ENCODE results near the gene ZNF214. TPM values are rescaled to one million over a fixed set of nuclear protein-coding genes. Genes with fewer than 3 reads are reported as not detected.
"Not testable (repeated sequence)": the region's sequence is repeated elsewhere in the genome, so short reads cannot be mapped to it uniquely, and the experiment has no call there.

The ZNF214 gene
- polyA plus RNA-seq, 3 donors = 0.51 to 0.94 (median 0.90) TPM

DNA sequence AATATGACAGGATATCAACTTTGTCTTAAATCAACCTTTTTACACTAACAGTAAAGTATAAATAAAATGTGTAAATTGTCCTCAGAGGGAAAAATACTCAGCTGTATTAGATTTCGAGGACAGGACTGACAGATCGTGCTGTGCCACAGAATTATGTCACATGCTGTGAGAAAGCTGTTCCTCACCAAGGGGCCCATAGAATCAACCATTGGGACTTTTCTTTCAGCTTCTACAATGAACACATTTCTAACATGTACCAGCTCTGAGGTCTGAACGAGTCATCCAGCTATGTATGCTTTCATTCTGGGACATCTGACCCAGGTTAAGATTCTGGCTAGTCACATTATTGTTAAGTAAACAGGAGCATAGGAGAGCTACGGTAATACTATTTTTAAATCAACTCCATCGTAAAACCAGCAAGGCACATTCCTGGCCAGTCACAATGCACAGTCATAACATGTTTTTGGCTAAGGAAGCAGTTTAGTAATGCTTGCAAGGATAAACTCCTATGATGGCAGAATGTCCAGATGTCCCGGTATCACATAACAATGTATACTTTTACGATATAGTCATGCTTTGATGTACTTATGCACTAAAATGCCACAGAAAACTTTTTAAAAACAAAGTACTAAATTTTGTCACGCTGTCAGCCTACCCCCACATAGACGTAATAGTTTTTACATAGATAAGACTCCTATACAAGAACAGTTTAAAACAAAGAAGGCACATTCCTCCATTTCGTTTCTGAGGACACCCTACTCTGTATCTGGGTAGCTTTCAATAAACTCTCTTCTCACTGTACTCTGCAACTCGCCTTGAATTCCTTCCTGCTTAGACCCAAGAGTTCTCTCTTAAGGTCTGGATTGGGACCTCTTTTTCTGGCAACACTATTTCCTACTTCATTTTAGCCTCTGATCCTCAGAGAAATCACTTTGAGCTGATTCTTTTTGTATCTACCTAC, 27.4 kb downstream of the ZNF214 start:
- WGBS, 3 donors = 44 to 55% (median 54%) methylated on average over 11 of the region's 11 CpGs
- H3K27ac ChIP-seq (ENCODE audit: low read depth, low read length) = no peak overlapping the region

DNA sequence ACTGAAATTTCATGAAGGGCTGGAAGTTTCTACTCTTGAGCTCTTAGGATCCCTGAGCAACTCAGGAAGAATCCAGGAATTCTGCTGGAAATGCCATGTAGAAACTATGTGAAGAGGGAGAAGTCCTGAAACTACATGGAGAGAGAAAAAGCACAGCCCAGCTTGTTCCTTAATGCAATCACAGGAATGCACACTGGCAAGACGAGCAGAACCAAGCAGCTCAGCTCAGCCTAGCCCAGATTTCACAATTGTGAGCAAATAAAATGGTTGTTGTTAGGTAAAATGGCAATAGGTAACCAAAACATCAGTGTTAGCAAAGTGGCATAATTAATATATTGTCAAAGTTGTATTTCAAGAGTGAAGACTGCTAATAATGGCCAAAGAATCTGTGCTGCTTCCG, 28.1 kb downstream of the ZNF214 start:
- no peak overlapping the region for H3K27ac ChIP-seq (ENCODE audit: low read depth, low read length)
- WGBS, 3 donors = 70 to 77% (median 77%) methylated on average over 2 of the region's 2 CpGs

DNA sequence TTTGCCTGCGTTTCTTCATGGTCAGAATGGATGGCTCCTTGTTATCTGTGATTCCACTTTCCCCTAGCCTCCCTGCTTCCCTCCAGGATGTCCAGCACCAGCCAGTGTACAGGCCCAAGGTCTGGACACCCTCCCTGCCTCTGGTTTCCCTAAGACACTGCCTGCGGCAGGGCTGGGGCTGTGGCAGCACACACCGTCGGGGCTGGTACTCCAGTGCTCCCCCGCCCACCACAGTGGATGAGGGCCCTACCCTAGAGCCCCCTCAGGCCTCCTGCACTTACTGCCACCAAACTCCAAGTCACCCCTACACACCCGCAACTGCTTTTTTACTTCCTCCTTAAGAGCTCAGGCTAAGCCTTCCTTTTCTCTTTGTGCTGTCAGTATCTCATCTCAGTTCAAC, 28.9 kb downstream of the ZNF214 start:
- no peak overlapping the region for H3K27ac ChIP-seq (ENCODE audit: low read depth, low read length)
- WGBS, 3 donors = 67 to 76% (median 70%) methylated on average over 6 of the region's 6 CpGs

DNA sequence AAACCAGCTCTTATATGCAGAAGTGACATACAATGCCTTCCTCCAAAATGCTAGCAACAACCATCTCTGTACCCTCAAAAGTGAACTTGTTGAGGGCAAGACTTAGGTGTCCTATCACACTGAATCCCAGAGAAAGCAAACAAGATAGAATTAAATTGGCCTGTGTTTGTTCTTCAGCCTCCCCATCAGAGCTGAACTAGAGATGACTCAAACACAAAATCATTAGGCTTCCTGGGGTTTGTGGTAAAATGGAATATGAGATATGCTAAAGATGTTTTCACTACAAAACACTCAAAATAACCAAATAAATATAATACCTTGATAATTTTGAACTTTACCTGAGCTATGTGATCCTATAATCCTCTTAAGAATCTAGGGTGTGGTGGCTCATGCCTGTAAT, 31.6 kb downstream of the ZNF214 start:
- no peak overlapping the region for H3K27ac ChIP-seq (ENCODE audit: low read depth, low read length)

DNA sequence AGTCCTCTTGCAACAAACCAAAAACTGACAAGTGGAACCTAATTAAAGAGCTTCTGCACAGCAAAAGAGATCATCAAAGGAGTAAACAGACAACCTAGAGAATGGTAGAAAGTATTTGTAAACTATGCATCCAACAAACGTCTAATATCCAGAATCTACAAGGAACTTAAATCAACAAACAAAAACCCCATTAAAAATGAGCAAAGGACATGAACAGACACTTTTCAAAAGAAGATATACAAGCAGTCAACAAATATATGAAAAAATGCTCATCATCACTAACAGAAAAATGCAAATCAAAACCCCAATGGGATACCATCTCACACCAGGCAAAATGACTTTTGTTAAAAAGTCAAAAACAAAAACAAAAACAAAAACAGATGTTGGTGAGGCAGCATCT, 33.7 kb downstream of the ZNF214 start:
- WGBS, 3 donors = 61 to 74% (median 67%) methylated on average over 1 of the region's 1 CpG
- no peak overlapping the region for H3K27ac ChIP-seq (ENCODE audit: low read depth, low read length)

DNA sequence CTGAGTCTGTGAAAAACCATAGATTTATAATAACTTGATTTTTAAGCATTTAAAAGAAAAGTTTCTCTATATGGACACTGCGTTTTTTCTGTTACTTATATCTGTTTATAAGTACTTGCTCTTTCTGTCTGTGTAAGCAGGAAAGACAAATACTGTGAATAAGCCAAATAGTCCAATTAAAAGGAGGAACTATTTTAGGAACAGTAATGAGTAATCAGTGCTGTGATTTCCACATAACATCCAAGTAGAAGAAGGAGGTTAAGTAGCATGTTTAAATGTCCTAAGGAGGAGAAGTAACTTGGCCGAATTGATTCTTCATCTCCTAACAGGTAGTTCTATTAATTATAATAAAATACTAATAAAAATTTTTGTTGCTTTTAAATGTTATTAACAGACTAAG, 40.8 kb downstream of the ZNF214 start:
- 72 to 81% (median 73%) methylated on average over 2 of the region's 2 CpGs for WGBS, 3 donors

DNA sequence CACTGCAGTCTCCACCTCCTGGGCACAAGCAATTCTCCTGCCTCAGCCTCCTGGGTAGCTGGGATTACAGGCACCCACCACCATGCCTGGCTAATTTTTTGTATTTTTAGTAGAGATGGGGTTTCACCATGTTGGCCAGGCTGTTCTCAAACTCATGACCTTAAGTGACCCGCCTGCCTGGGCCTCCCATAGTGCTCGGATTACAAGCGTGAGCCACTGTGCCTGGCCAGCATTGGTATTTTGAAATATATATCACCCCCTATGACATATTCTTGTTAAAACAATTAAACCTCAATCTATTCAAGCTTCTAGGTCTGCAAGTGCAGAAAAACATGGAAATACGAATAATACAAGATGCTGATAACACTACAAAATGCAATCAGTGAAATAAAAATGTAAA, 50.3 kb downstream of the ZNF214 start:
- WGBS, 3 donors = 68 to 75% (median 73%) methylated on average over 4 of the region's 4 CpGs
- not testable (repeated sequence) for H3K27ac ChIP-seq (ENCODE audit: low read depth, low read length)

More for the DNA sequence above, 40.8 kb downstream of the ZNF214 start:
- H3K27ac ChIP-seq (ENCODE audit: low read depth, low read length) = no peak overlapping the region

DNA sequence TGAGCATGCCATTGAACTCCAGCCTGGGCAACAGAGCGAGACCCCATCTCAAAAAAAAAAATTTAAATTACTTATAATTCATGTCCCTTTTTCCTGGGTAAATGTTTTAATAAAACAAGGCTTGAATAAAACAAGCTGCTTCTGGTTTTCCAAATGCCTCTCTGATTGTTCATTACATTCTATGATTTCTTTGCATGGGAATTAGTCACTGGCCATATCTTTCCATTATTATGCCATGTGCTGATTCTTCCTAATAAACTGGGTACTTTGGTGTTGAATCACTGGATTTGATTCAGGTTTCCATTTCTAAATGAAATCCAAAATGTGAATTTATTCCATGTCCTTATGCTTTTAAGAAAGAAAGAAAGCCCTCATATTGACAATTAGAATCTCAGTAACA, 51.3 kb downstream of the ZNF214 start:
- 89 to 100% (median 98%) methylated on average over 1 of the region's 1 CpG for WGBS, 3 donors

DNA sequence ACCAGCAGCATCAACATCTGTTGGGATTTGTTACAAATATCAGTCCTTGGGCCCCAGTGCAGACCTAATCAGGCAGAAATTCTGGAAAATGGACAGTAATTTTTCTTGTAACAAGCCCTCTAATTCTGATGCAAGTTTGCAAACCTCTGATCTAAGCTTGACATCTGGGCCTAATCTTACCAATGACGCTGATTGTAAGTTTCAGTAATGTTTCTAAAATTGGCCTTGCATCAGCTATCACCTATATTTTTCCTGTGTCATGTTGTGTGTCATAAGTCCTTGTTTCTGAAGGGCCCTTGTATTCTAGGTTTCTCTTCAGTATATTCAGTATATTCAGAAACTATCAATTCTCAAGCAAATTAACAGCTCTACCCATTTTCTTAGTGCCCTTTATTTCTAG, 57.5 kb downstream of the ZNF214 start:
- WGBS, 3 donors = 82 to 96% (median 94%) methylated on average over 1 of the region's 1 CpG
- H3K27ac ChIP-seq (ENCODE audit: low read depth, low read length) = no peak overlapping the region

More for the DNA sequence above, 51.3 kb downstream of the ZNF214 start:
- H3K27ac ChIP-seq (ENCODE audit: low read depth, low read length) = no peak overlapping the region

DNA sequence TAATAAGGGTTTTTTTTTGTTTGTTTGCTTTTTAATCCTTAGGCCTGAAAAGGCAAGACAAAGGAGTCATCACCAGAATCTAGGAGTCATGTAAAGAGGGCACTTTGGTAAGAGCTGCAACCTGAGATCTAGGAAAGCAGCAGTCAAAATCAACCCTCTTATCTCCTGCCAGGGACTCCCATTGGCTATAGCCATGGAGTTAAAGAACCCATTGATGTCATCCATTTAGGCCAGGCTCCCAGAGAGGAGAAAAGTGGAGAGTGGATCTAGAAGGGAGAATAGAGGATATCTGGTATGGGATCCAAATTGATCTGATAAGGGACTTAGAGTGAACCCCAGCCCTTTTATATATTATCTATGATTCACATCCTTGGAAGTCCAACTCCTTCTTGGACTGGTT, 58.0 kb downstream of the ZNF214 start:
- H3K27ac ChIP-seq (ENCODE audit: low read depth, low read length) = no peak overlapping the region

DNA sequence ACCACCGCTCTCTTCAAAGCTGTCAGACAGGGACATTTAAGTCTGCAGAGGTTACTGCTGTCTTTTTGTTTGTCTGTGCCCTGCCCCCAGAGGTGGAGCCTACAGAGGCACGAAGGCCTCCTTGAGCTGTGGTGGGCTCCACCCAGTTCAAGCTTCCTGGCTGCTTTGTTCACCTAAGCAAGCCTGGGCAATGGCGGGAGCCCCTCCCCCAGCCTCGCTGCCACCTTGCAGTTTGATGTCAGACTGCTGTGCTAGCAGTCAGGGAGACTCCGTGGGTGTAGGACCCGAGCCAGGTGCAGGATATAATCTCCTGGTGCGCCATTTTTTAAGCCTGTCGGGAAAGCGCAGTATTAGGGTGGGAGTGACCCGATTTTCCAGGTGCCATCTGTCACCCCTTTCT, 65.9 kb downstream of the ZNF214 start:
- whole genome bisulfite sequencing, 3 donors = 89 to 91% (median 90%) methylated on average over 8 to 9 of the region's 10 CpGs
- not testable (repeated sequence) for H3K27ac ChIP-seq (ENCODE audit: low read depth, low read length)

Other genes with a start within 250 kb of the ZNF214 start
- gene OR2AG2, start 248.4 kb downstream of the ZNF214 start, polyA plus RNA-seq = under 1 TPM in 1 of 3 donors, not detected in 2; 0.02 TPM
- not detected for gene OR2AG1, start 237.3 kb downstream of the ZNF214 start, polyA plus RNA-seq
- not detected for gene OR6A2, start 220.7 kb downstream of the ZNF214 start, polyA plus RNA-seq
- not detected for gene OR10A5, start 174.7 kb downstream of the ZNF214 start, polyA plus RNA-seq
- gene OR10A2, start 157.3 kb downstream of the ZNF214 start, polyA plus RNA-seq = not detected
- not detected for gene OR10A4, start 143.7 kb downstream of the ZNF214 start, polyA plus RNA-seq
- gene OR2D2, start 127.8 kb downstream of the ZNF214 start, polyA plus RNA-seq = not detected
- not detected for gene OR2D3, start 99.3 kb downstream of the ZNF214 start, polyA plus RNA-seq
- 1 to 10 TPM in 1 of 3 donors, under 1 TPM in 2; 0.48 to 2.8 (median 0.90) TPM for gene ZNF215, start 93.9 kb downstream of the ZNF214 start, polyA plus RNA-seq
- under 1 TPM in 1 of 3 donors, not detected in 2; 0.11 TPM for gene NLRP14, start 133 bp upstream of the ZNF214 start, polyA plus RNA-seq
- not detected for gene RBMXL2, start 68.7 kb upstream of the ZNF214 start, polyA plus RNA-seq
- gene SYT9, start 231.6 kb upstream of the ZNF214 start, polyA plus RNA-seq = under 1 TPM in 2 of 3 donors, not detected in 1; 0.01 to 0.54 TPM

Data from adipose tissue (tissue), 3 donors.